Transverse colon (tissue), 4 donors: ENCODE results near the gene ATP9A. TPM values are rescaled to one million over a fixed set of nuclear protein-coding genes. Genes with fewer than 3 reads are reported as not detected.

Source experiments
- DNase-seq: peaks from one replicate; pipeline ENCODE4 v3.0.0-alpha.2; 2019
- H3K27ac ChIP-seq, 4 donors: fragments of 200-600 bp; sonication (generic); 2 replicates each; pipeline ENCODE4 v1.5.1; 2016 to 2018; ENCODE audit warnings: inconsistent platforms in 4 of 4
- H3K27me3 ChIP-seq: fragments of 200-600 bp; sonication (generic); 2 replicates; pipeline ENCODE4 v1.5.1; 2017; ENCODE audit warnings: inconsistent platforms
- H3K36me3 ChIP-seq, 4 donors: fragments of 200-600 bp; sonication (generic); 2 replicates each; pipeline ENCODE4 v1.5.1; 2017 to 2019; ENCODE audit warnings: inconsistent platforms in 4 of 4
- H3K4me1 ChIP-seq, 4 donors: fragments of 200-600 bp; sonication (generic); 2 replicates each; pipeline ENCODE4 v1.5.1; 2017 to 2020; ENCODE audit warnings: inconsistent platforms in 4 of 4
- H3K4me3 ChIP-seq, 4 donors: fragments of 200-600 bp; sonication (generic); 1 replicate in 1 of 4; 2 replicates in 3 of 4; pipeline versions ENCODE4 v1.5.1 to v1.6.1; 2017 to 2019; ENCODE audit warnings: inconsistent platforms in 4 of 4
- H3K9me3 ChIP-seq, 2 donors: fragments of 200-600 bp; sonication (generic); 2 replicates each; pipeline ENCODE4 v1.5.1; 2017 to 2019; ENCODE audit warnings: inconsistent platforms in 2 of 2
- CTCF ChIP-seq, 5 experiments: fragments of 200-600 bp in 3 of 5; fragments of 450-650 bp in 2 of 5; sonication (generic) in 3 of 5; IDR thresholded peaks; 1 replicate in 2 of 5; 2 replicates in 3 of 5; pipeline ENCODE4 v1.5.1; 2016 to 2017; ENCODE audit warnings: antibody characterized with exemption in 5 of 5, inconsistent platforms in 3 of 5, mild to moderate bottlenecking in 2 of 5, moderate library complexity in 1 of 5
- EP300 ChIP-seq: sonication (generic); formaldehyde crosslinking; IDR thresholded peaks from one replicate; pipeline ENCODE4 v1.6.1; 2017; ENCODE audit warnings: antibody characterized with exemption, low read depth
- POLR2A ChIP-seq: fragments of 450-650 bp; IDR thresholded peaks from one replicate; pipeline ENCODE4 v1.6.1; 2016; ENCODE audit warnings: antibody characterized with exemption, mild to moderate bottlenecking, moderate library complexity
- POLR2AphosphoS5 ChIP-seq, 3 donors: sonication (generic); formaldehyde crosslinking; IDR thresholded peaks; one replicate each; pipeline ENCODE4 v1.6.1; 2016; ENCODE audit warnings: antibody characterized with exemption in 3 of 3
- WGBS, 2 donors: methylation state at CpG; one replicate each; pipeline ENCODE4 v1.1.5; 2018; ENCODE audit warnings: low coverage in 1 of 2; 5-methylcytosine and 5-hydroxymethylcytosine counted together
- in situ Hi-C, 4 donors: fragments of 200-750 bp; cut with MboI; loops; one replicate each; pipeline versions ENCODE4 v1.15.0 to v1.15.1; 2017; ENCODE audit warnings: low sequenced_read_pairs in 3 of 4, low pct_ligation_motif_present in 1 of 4, low pct_unique_long_range_greater_than_20kb in 1 of 4
- intact Hi-C: fragments of 100-400 bp; cut with DNase I; formaldehyde crosslinking; loops from one replicate; pipeline ENCODE4 v1.15.1; 2023; ENCODE audit warnings: low total_unique reads
- total RNA-seq, 4 donors: library from RNA; depleted of rRNA; stranded (reverse); fragments of >200 nt; gene quantifications; one replicate each; pipeline ENCODE4 v1.1.0, GENCODE V29; 2016

Gene ATP9A
- total RNA-seq, 4 donors from 2014 or later: 66.3 to 93.0 (median 78.9) TPM

DNA sequence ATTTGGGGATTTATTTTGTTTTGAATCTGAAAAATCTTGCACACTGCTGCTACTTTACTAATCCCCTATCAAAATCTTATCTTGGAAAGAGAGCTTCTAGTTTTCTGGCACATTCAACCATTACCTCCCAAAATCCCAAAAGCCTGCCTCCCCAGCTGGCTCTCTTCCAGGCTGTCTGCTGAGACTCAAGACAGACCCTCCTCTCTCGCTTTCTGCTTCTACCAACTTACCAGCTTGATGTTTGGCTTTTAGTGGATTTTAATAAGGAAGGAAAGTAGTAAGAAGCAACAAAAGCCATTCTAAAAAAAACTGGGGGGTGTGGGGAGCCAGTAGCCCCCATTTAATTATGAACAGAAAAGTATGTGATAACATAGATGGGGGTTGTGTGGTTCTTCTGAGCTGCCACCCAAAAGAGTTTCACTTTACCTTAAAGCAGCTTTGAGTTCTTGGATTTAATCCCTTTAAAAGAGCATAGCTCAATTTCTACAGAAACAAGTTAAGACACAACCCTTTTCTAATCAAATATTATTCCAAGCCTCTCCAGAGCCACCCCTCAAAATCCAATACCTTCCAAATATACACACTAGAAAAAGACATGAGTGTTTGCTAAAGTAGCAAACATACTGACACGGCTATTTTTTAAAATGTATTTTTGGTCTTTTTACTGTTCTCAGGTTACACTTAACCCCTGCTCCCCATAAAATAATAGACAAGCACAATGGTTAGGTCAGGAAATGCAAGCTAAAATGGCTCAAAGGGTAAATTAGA lies 71.7 kb downstream of the ATP9A start:
- no peak for DNase-seq
- TF ChIP-seq POLR2A (no peak), CTCF (IDR thresholded peaks at IDR 0.05) (no peak), EP300 (no peak), POLR2AphosphoS5 (IDR thresholded peaks at IDR 0.05) (no peak)
- 36 to 44% methylated on average over 2 of the region's 2 CpGs for WGBS, 2 donors
- Histone ChIP-seq H3K4me1 (peaks cover 0 to 18% (median 4%) of the 10 kb centered on the region in 4 donors), H3K4me3 (no peak overlapping the region), H3K9me3 (no peaks in the 10 kb centered on the region), H3K36me3 (peaks cover 0 to 7% (median 2%) of the 10 kb centered on the region in 4 donors), H3K27ac (peak overlapping the region in 2 of 4 donors; percentile 11 to 34), H3K27me3 (no peaks in the 10 kb centered on the region)
- in situ Hi-C loops: loop anchor here in 3 of 4 donors (25.0 kb wide), 2 partner anchors 266 to 391 kb away; no protein-coding TSS in a partner anchor
- intact Hi-C loops: no loop called here

GRCh38 chr20:51695574-51696303 lies 72.5 kb downstream of the ATP9A start:
- H3K27ac ChIP-seq: peak overlapping the region in 2 of 4 donors; percentile 11 to 34
- DNase-seq: no peak
- H3K4me1 ChIP-seq: peaks cover 0 to 11% (median 0%) of the 10 kb centered on the region in 4 donors
- intact Hi-C loops: no loop called here
- no peaks in the 10 kb centered on the region for H3K9me3 ChIP-seq
- H3K36me3 ChIP-seq: peaks cover 0 to 7% (median 2%) of the 10 kb centered on the region in 4 donors
- in situ Hi-C loops: loop anchor here in 3 of 4 donors (25.0 kb wide), 2 partner anchors 267 to 392 kb away; no protein-coding TSS in a partner anchor
- H3K4me3 ChIP-seq: no peak overlapping the region
- no peak for TF ChIP-seq POLR2AphosphoS5 (IDR thresholded peaks at IDR 0.05)
- TF ChIP-seq EP300: no peak
- no peak for TF ChIP-seq CTCF (IDR thresholded peaks at IDR 0.05)
- no peak for TF ChIP-seq POLR2A
- 39 to 44% methylated on average over 4 to 14 of the region's 14 CpGs for WGBS, 2 donors
- no peaks in the 10 kb centered on the region for H3K27me3 ChIP-seq

DNA sequence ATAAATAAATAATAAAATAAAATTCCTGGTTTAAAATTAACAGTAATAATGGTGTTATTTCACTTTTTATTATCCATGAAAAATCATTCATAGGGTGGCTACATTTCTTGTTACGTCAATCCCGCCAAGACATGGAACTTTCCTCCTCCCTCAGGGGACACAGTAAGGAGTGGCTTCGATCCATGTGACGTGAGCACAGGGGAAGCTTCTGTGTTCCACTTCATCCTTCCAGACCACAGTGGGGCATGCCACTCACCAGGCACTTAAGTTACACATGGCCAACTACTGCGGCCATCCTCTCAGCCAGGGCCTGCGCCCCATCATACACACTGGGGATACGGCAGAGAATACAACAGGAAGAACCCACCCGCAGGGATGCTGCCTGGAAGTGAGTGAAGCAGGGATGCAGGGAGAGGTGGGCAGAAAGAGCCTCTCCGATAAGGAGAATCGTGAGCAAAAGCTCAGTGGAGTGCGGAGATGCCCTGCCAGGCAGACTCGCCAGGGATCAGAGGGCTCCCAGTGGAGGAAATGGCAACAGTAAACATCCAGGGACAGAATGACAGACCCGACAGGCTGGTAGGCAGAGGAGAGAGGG lies 75.3 kb downstream of the ATP9A start:
- no peaks in the 10 kb centered on the region for H3K27me3 ChIP-seq
- peaks cover 0 to 15% (median 2%) of the 10 kb centered on the region in 4 donors for H3K36me3 ChIP-seq
- TF ChIP-seq POLR2A (no peak), CTCF (IDR thresholded peaks at IDR 0.05) (no peak), EP300 (no peak), POLR2AphosphoS5 (IDR thresholded peaks at IDR 0.05) (no peak)
- no peak for DNase-seq
- H3K27ac ChIP-seq: no peak overlapping the region
- intact Hi-C loops: no loop called here
- in situ Hi-C loops: loop anchor here in 3 of 4 donors (25.0 kb wide), 2 partner anchors 269 to 394 kb away; no protein-coding TSS in a partner anchor
- H3K4me3 ChIP-seq: no peak overlapping the region
- peaks cover 0 to 9% (median 0%) of the 10 kb centered on the region in 4 donors for H3K4me1 ChIP-seq
- WGBS, 2 donors: 87 to 96% methylated on average over 4 to 13 of the region's 13 CpGs
- no peaks in the 10 kb centered on the region for H3K9me3 ChIP-seq

GRCh38 chr20:51691703-51692102 lies 76.5 kb downstream of the ATP9A start:
- TF ChIP-seq POLR2A (no peak), CTCF (IDR thresholded peaks at IDR 0.05) (no peak), POLR2AphosphoS5 (IDR thresholded peaks at IDR 0.05) (no peak), EP300 (no peak)
- H3K36me3 ChIP-seq: peaks cover 0 to 15% (median 4%) of the 10 kb centered on the region in 4 donors
- H3K27me3 ChIP-seq: no peaks in the 10 kb centered on the region
- no peak overlapping the region for H3K4me3 ChIP-seq
- H3K9me3 ChIP-seq: no peaks in the 10 kb centered on the region
- peaks cover 0 to 9% (median 0%) of the 10 kb centered on the region in 4 donors for H3K4me1 ChIP-seq
- in situ Hi-C loops (loop anchor here in 3 of 4 donors (25.0 kb wide), 2 partner anchors 271 to 396 kb away; no protein-coding TSS in a partner anchor), intact Hi-C loops (no loop called here)
- 90 to 96% methylated on average over 3 of the region's 3 CpGs for WGBS, 2 donors
- no peak overlapping the region for H3K27ac ChIP-seq
- DNase-seq: no peak
